Measurements from ENCODE around the gene GPC2. TPM values are rescaled to one million over a fixed set of nuclear protein-coding genes. Genes with fewer than 3 reads are reported as not detected.
"Not testable (repeated sequence)": the region's sequence is repeated elsewhere in the genome, so short reads cannot be mapped to it uniquely, and the experiment has no call there.

Gene GPC2
- total RNA-seq, 1 donor from 2014 or later, result 65.2 TPM

GRCh38 chr7:100195222-100195621, 18.0 kb upstream of the GPC2 start:
- Mint-ChIP-seq H3K36me3 (ENCODE audit: insufficient read depth) (no peaks in the 10 kb centered on the region), H3K27me3 (peaks cover 32% of the 10 kb centered on the region), H3K9me3 (ENCODE audit: low read depth) (no peaks in the 10 kb centered on the region), H3K4me3 (ENCODE audit: low read depth) (no peak overlapping the region), H3K4me1 (ENCODE audit: low read depth) (no peaks in the 10 kb centered on the region), H3K27ac (no peak overlapping the region)
- DNase-seq (ENCODE audit: low spot score, unreplicated experiment), result no peak
- no peak for TF ChIP-seq CTCF (IDR thresholded peaks at IDR 0.05; ENCODE audit: unreplicated experiment)

GRCh38 chr7:100192969-100193368, 15.8 kb upstream of the GPC2 start:
- DNase-seq (ENCODE audit: low spot score, unreplicated experiment), result no peak
- H3K36me3 Mint-ChIP-seq (ENCODE audit: insufficient read depth), result no peaks in the 10 kb centered on the region
- H3K4me3 Mint-ChIP-seq (ENCODE audit: low read depth), result no peak overlapping the region
- no peak overlapping the region for H3K27ac Mint-ChIP-seq
- no peaks in the 10 kb centered on the region for H3K9me3 Mint-ChIP-seq (ENCODE audit: low read depth)
- H3K4me1 Mint-ChIP-seq (ENCODE audit: low read depth), result peaks cover 2% of the 10 kb centered on the region
- H3K27me3 Mint-ChIP-seq, result peaks cover 23% of the 10 kb centered on the region
- no peak for TF ChIP-seq CTCF (IDR thresholded peaks at IDR 0.05; ENCODE audit: unreplicated experiment)

- not testable (repeated sequence) for H3K4me3 Mint-ChIP-seq (ENCODE audit: low read depth); H3K27ac Mint-ChIP-seq; H3K4me1 Mint-ChIP-seq (ENCODE audit: low read depth); H3K9me3 Mint-ChIP-seq (ENCODE audit: low read depth); DNase-seq (ENCODE audit: low spot score, unreplicated experiment); H3K36me3 Mint-ChIP-seq (ENCODE audit: insufficient read depth)
- peaks cover 19% of the 10 kb centered on the region for H3K27me3 Mint-ChIP-seq
Measured at GRCh38 chr7:100192281-100192862, 15.2 kb upstream of the GPC2 start.

- Mint-ChIP-seq H3K36me3 (ENCODE audit: insufficient read depth) (no peaks in the 10 kb centered on the region), H3K4me3 (ENCODE audit: low read depth) (no peak overlapping the region), H3K9me3 (ENCODE audit: low read depth) (no peaks in the 10 kb centered on the region), H3K27me3 (peaks cover 16% of the 10 kb centered on the region), H3K4me1 (ENCODE audit: low read depth) (peaks cover 2% of the 10 kb centered on the region), H3K27ac (no peak overlapping the region)
- no peak for TF ChIP-seq CTCF (IDR thresholded peaks at IDR 0.05; ENCODE audit: unreplicated experiment)
- DNase-seq (ENCODE audit: low spot score, unreplicated experiment), result no peak
Measured at GRCh38 chr7:100191775-100192174, 14.6 kb upstream of the GPC2 start.

- Mint-ChIP-seq H3K27ac (no peak overlapping the region), H3K9me3 (ENCODE audit: low read depth) (no peaks in the 10 kb centered on the region), H3K4me1 (ENCODE audit: low read depth) (peaks cover 2% of the 10 kb centered on the region), H3K27me3 (peaks cover 16% of the 10 kb centered on the region), H3K4me3 (ENCODE audit: low read depth) (no peak overlapping the region), H3K36me3 (ENCODE audit: insufficient read depth) (no peaks in the 10 kb centered on the region)
- DNase-seq (ENCODE audit: low spot score, unreplicated experiment), result no peak
- peak; percentile 33 for TF ChIP-seq CTCF (IDR thresholded peaks at IDR 0.05; ENCODE audit: unreplicated experiment)
Measured at GRCh38 chr7:100190048-100190711, 13.0 kb upstream of the GPC2 start.

GRCh38 chr7:100189061-100189460, 11.9 kb upstream of the GPC2 start:
- Mint-ChIP-seq H3K27me3 (peaks cover 16% of the 10 kb centered on the region), H3K9me3 (ENCODE audit: low read depth) (no peaks in the 10 kb centered on the region), H3K4me3 (ENCODE audit: low read depth) (no peak overlapping the region), H3K4me1 (ENCODE audit: low read depth) (peaks cover 2% of the 10 kb centered on the region), H3K27ac (no peak overlapping the region), H3K36me3 (ENCODE audit: insufficient read depth) (no peaks in the 10 kb centered on the region)
- DNase-seq (ENCODE audit: low spot score, unreplicated experiment), result no peak
- TF ChIP-seq CTCF (IDR thresholded peaks at IDR 0.05; ENCODE audit: unreplicated experiment), result peak; percentile 9
